ENCODE data around the gene NFATC2IP. TPM values are rescaled to one million over a fixed set of nuclear protein-coding genes. Genes with fewer than 3 reads are reported as not detected.

Gene NFATC2IP
- total RNA-seq, 2 donors from 2014 or later = 20.0 to 65.6 TPM

DNA sequence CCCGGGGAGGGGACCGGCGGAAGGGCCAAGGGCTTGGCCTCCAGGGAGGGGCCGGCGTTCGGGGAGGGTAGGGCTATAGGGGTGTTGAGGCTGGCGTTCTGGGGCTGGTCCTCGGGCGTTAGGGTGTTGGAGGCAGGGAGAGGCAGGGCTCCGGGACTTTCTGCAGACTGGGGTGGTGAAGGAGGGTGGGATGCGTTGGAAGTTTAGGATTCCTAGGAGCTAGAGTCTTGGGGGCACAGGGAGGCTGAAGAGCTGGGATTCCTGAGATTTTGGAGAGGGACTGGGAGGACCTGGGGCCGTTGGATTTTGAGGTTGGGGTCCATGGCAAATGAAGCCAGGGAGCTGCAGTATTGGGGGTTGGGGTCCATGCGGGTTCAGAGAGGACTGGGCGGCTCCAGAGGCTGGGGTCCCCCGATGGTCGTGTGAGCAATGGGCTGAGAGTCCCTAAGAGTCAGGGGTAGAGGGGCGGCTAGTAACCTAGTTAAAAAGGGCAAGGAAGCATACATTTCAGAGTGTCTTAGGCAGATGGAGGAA, 740 bp downstream of the NFATC2IP start:
- DNase-seq (no peak), ATAC-seq (no peak)

DNA sequence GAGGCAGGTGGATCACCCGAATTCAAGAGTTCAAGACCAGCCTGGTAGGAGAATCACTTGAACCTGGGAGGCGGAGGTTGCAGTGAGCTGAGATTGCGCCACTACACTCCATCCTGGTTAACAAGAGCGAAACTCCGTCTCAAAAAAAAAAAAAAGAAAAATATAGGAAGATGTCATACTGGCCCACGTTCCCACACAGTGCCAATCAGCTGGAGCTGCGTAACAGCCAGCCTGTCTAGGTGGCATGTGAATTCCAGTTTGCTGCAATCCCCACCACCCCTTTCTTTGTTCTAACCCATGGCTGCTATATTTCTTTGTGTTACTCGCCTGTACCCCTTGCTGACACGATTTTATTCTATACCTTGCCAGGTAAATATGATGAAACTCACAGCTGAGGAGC, 7.5 kb downstream of the NFATC2IP start:
- Histone ChIP-seq H3K4me1 (no peaks in the 10 kb centered on the region), H3K36me3 (replicated peaks in 1 of 2; ENCODE audit: insufficient read depth in 1 of 2, low read depth in 2 of 2) (peaks cover 0 to 9% of the 10 kb centered on the region in 2 donors), H3K4me3 (no peak overlapping the region), H3K9me3 (no peaks in the 10 kb centered on the region), H3K27me3 (no peaks in the 10 kb centered on the region), H3K27ac (no peak overlapping the region)
- TF ChIP-seq, protein P1, sequence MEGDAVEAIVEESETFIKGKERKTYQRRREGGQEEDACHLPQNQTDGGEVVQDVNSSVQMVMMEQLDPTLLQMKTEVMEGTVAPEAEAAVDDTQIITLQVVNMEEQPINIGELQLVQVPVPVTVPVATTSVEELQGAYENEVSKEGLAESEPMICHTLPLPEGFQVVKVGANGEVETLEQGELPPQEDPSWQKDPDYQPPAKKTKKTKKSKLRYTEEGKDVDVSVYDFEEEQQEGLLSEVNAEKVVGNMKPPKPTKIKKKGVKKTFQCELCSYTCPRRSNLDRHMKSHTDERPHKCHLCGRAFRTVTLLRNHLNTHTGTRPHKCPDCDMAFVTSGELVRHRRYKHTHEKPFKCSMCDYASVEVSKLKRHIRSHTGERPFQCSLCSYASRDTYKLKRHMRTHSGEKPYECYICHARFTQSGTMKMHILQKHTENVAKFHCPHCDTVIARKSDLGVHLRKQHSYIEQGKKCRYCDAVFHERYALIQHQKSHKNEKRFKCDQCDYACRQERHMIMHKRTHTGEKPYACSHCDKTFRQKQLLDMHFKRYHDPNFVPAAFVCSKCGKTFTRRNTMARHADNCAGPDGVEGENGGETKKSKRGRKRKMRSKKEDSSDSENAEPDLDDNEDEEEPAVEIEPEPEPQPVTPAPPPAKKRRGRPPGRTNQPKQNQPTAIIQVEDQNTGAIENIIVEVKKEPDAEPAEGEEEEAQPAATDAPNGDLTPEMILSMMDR (IDR thresholded peaks at IDR 0.05) = no peak
- no peak for TF ChIP-seq POLR2A (IDR thresholded peaks at IDR 0.05)
- WGBS, 2 donors = 92 to 93% methylated on average over 9 of the region's 9 CpGs
- intact Hi-C loops (cut with DNase I) = no loop called here
- DNase-seq (no peak), ATAC-seq (no peak)

More for the DNA sequence above, 740 bp downstream of the NFATC2IP start:
- no peak for TF ChIP-seq POLR2A (IDR thresholded peaks at IDR 0.05)
- TF ChIP-seq, protein P1 (IDR thresholded peaks at IDR 0.05) = no peak
- peaks cover 17% of the 10 kb centered on the region for H3K4me1 ChIP-seq
- H3K9me3 ChIP-seq = no peaks in the 10 kb centered on the region
- H3K4me3 ChIP-seq = peak overlapping the region; percentile 78 to 88
- H3K27ac ChIP-seq = peak overlapping the region in 3 of 4 donors; percentile 60 to 86 (median 79)
- 2% methylated on average over 16 to 17 of the region's 17 CpGs for WGBS, 2 donors
- intact Hi-C loops (cut with DNase I) = no loop called here
- peaks cover 0 to 6% of the 10 kb centered on the region in 2 donors for H3K36me3 ChIP-seq (replicated peaks in 1 of 2; ENCODE audit: insufficient read depth in 1 of 2, low read depth in 2 of 2)
- H3K27me3 ChIP-seq = no peaks in the 10 kb centered on the region

DNA sequence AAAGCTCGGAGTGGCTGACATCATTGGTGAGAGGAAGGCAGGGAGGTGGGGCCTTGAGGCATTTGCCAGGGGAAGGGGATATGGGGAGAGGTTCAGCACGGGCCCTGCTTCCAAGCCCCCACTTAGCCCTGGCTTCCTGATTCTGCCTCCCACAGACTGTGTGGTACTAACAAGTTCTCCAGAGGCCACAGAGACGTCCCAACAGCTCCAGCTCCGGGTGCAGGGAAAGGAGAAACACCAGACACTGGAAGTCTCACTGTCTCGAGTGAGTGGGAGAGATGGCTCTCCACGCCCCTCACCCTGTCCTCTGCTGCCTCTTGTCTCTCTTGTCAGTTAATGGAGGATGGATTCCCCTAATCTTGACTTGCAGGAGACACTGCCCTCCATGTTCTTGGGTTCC, 8.1 kb downstream of the NFATC2IP start:
- Histone ChIP-seq H3K27ac (no peak overlapping the region), H3K27me3 (no peaks in the 10 kb centered on the region), H3K9me3 (no peaks in the 10 kb centered on the region), H3K4me1 (no peaks in the 10 kb centered on the region), H3K36me3 (replicated peaks in 1 of 2; ENCODE audit: insufficient read depth in 1 of 2, low read depth in 2 of 2) (peaks cover 0 to 9% of the 10 kb centered on the region in 2 donors), H3K4me3 (no peak overlapping the region)
- WGBS, 2 donors = 79 to 92% methylated on average over 4 to 6 of the region's 6 CpGs
- TF ChIP-seq POLR2A (IDR thresholded peaks at IDR 0.05) = no peak
- TF ChIP-seq, protein P1 (IDR thresholded peaks at IDR 0.05) = no peak
- no peak for ATAC-seq
- no peak for DNase-seq
- intact Hi-C loops (cut with DNase I) = no loop called here

DNA sequence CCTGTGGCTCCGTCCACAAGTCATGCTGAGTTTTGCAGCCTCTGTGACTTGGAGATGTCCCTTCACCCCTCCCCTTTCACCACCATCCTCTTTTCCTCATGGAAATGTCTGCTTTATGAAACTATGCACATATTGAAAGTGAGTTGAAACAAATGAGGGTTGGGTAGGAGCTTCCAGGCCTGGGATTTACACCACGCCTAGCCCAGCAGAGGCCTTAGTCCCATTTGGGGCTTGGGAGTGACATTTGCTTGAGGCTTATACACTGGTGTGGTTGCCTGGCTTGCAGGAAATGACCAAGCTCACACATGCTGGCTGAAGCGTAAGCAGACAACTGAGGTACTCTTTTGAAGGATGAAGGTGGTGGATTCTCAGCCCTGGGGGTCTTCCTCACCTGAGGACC, 13.3 kb downstream of the NFATC2IP start:
- Histone ChIP-seq H3K27me3 (no peaks in the 10 kb centered on the region), H3K36me3 (replicated peaks in 1 of 2; ENCODE audit: insufficient read depth in 1 of 2, low read depth in 2 of 2) (peaks cover 0 to 6% of the 10 kb centered on the region in 2 donors), H3K9me3 (no peaks in the 10 kb centered on the region), H3K27ac (no peak overlapping the region), H3K4me1 (no peaks in the 10 kb centered on the region), H3K4me3 (no peak overlapping the region)
- intact Hi-C loops (cut with DNase I) = no loop called here
- DNase-seq = no peak
- no peak for ATAC-seq
- 94 to 95% methylated on average over 3 of the region's 3 CpGs for WGBS, 2 donors
- TF ChIP-seq, protein P1 (IDR thresholded peaks at IDR 0.05) = no peak
- TF ChIP-seq POLR2A (IDR thresholded peaks at IDR 0.05) = no peak

DNA sequence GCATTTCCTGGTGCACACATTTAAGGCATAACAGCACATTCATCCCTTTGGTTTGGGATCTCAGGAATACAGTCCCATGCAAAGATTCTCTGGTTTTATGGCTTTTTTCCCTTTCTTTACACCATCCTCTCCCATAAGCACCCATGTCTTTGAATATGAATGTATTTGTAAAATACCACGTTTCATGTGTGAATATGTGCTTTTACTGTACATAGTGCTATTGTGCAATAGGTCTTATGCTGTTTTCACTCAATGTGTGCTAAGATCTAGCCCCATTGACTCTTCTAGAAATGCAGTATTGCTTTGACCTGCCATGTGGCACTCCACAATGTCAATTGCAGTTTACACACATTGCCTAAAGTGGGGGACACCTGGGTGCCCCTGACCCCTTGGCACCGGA, 13.8 kb downstream of the NFATC2IP start:
- WGBS, 2 donors = 84 to 94% methylated on average over 2 of the region's 2 CpGs
- Histone ChIP-seq H3K4me1 (no peaks in the 10 kb centered on the region), H3K36me3 (replicated peaks in 1 of 2; ENCODE audit: insufficient read depth in 1 of 2, low read depth in 2 of 2) (peaks cover 0 to 6% of the 10 kb centered on the region in 2 donors), H3K4me3 (no peak overlapping the region), H3K9me3 (no peaks in the 10 kb centered on the region), H3K27me3 (no peaks in the 10 kb centered on the region), H3K27ac (no peak overlapping the region)
- DNase-seq (no peak), ATAC-seq (no peak)
- intact Hi-C loops (cut with DNase I) = no loop called here
- no peak for TF ChIP-seq POLR2A (IDR thresholded peaks at IDR 0.05)
- TF ChIP-seq, protein P1 (IDR thresholded peaks at IDR 0.05) = no peak

All from body of pancreas (tissue), 4 donors.